ENCODE data around the gene TTLL8. TPM values are rescaled to one million over a fixed set of nuclear protein-coding genes. Genes with fewer than 3 reads are reported as not detected.

The TTLL8 gene
- total and polyA plus RNA-seq, 2 donors (not counting 1 experiment from before 2014, with no cell fraction given) = not detected

DNA sequence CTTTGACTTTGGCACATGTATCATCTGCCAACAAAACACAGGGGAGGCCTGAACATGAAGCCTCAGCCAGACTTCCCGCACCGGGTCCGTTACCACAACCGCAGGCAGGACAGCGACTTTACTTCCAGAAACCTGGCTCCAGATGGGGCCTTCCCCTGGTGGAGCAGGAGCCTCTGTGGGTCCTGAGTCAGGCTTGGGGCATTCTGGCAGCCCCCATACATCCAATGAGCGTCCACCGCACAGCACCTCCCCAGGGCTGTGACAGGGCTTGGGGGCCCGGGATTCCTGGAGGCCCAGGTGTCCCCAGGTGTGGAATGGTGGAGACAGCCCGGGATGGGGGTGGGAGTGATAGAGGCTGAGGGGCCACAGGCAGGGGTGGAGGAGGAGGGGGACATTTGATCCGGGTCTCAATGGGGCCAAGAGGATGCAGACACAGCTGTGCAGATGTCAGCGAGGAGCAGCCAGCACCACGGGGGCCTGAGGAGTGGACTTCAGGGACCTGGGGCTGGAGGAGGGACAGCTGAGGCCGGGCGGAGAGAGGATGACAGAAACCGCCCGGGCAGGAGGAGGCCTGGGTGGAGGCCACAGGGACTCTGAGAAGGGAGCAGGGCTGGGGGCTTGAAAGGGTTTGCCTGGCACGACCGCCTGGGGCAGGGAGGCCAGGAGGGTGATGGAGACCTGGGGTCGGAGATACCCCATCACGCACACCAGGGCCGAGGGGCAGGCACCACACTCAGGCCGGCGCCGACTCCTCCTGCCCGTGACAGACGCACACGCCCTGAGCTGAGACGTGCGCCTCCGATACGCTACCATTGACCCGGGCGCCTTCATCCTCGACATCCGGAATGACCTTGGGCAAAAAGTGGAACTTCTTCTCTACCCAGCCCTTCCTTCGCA, 8.6 kb downstream of the TTLL8 start:
- no peaks in the 10 kb centered on the region for H3K79me2 ChIP-seq (ENCODE audit: control insufficient read depth, insufficient read depth, low read length)
- H3K27me3 ChIP-seq (ENCODE audit: control insufficient read depth, insufficient read depth, low read length) = no peaks in the 10 kb centered on the region
- H2AFZ ChIP-seq (ENCODE audit: low read length) = no peak overlapping the region
- no peak overlapping the region for H3K27ac ChIP-seq (ENCODE audit: insufficient read depth, low read length)
- TF ChIP-seq EZH2 (IDR thresholded peaks at IDR 0.05; ENCODE audit: low read length, missing control alignments) (no peak), CTCF (conservative IDR thresholded peaks at IDR 0.05 in 1 of 2, IDR thresholded peaks at IDR 0.05 in 1 of 2; ENCODE audit: low read depth in 1 of 2, low read length in 2 of 2) (no peak)
- no peaks in the 10 kb centered on the region for H3K9me3 ChIP-seq (ENCODE audit: control insufficient read depth, insufficient read depth, low read depth, low read length)
- H4K20me1 ChIP-seq (ENCODE audit: control insufficient read depth, extremely low read depth, insufficient read depth, low read length) = no peaks in the 10 kb centered on the region
- no peak for DNase-seq (ENCODE audit: low read depth in 2 of 2)
- no peak overlapping the region for H3K9ac ChIP-seq (ENCODE audit: insufficient read depth, low read length)
- H3K4me2 ChIP-seq (ENCODE audit: extremely low read depth, insufficient read depth, low read length) = no peak overlapping the region
- no peaks in the 10 kb centered on the region for H3K36me3 ChIP-seq (ENCODE audit: control insufficient read depth, insufficient read depth, low read length)
- H3K4me3 ChIP-seq (replicated peaks in 1 of 4; ENCODE audit: control extremely low read depth in 1 of 4, insufficient read depth in 1 of 4, low read depth in 3 of 4, low read length in 4 of 4) = no peak overlapping the region
- no peaks in the 10 kb centered on the region for H3K4me1 ChIP-seq (ENCODE audit: control insufficient read depth, extremely low read depth, insufficient read depth, low read length)

- H3K36me3 ChIP-seq (ENCODE audit: control insufficient read depth, insufficient read depth, low read length) = no peaks in the 10 kb centered on the region
- H3K9ac ChIP-seq (ENCODE audit: insufficient read depth, low read length) = no peak overlapping the region
- no peaks in the 10 kb centered on the region for H3K27me3 ChIP-seq (ENCODE audit: control insufficient read depth, insufficient read depth, low read length)
- H2AFZ ChIP-seq (ENCODE audit: low read length) = no peak overlapping the region
- no peak overlapping the region for H3K4me3 ChIP-seq (replicated peaks in 1 of 4; ENCODE audit: control extremely low read depth in 1 of 4, insufficient read depth in 1 of 4, low read depth in 3 of 4, low read length in 4 of 4)
- no peak for DNase-seq (ENCODE audit: low read depth in 2 of 2)
- no peaks in the 10 kb centered on the region for H3K9me3 ChIP-seq (ENCODE audit: control insufficient read depth, insufficient read depth, low read depth, low read length)
- no peaks in the 10 kb centered on the region for H4K20me1 ChIP-seq (ENCODE audit: control insufficient read depth, extremely low read depth, insufficient read depth, low read length)
- no peaks in the 10 kb centered on the region for H3K79me2 ChIP-seq (ENCODE audit: control insufficient read depth, insufficient read depth, low read length)
- no peak overlapping the region for H3K27ac ChIP-seq (ENCODE audit: insufficient read depth, low read length)
- no peak overlapping the region for H3K4me2 ChIP-seq (ENCODE audit: extremely low read depth, insufficient read depth, low read length)
- TF ChIP-seq CTCF (conservative IDR thresholded peaks at IDR 0.05 in 1 of 2, IDR thresholded peaks at IDR 0.05 in 1 of 2; ENCODE audit: low read depth in 1 of 2, low read length in 2 of 2) = no peak
- no peak for TF ChIP-seq EZH2 (IDR thresholded peaks at IDR 0.05; ENCODE audit: low read length, missing control alignments)
- H3K4me1 ChIP-seq (ENCODE audit: control insufficient read depth, extremely low read depth, insufficient read depth, low read length) = no peaks in the 10 kb centered on the region
Measured at GRCh38 chr22:50048836-50049235, 9.3 kb downstream of the TTLL8 start.

GRCh38 chr22:50048061-50048765, 9.9 kb downstream of the TTLL8 start:
- Histone ChIP-seq H3K4me1 (ENCODE audit: control insufficient read depth, extremely low read depth, insufficient read depth, low read length) (no peaks in the 10 kb centered on the region), H3K27ac (ENCODE audit: insufficient read depth, low read length) (no peak overlapping the region), H3K9me3 (ENCODE audit: control insufficient read depth, insufficient read depth, low read depth, low read length) (no peaks in the 10 kb centered on the region), H3K4me3 (replicated peaks in 1 of 4; ENCODE audit: control extremely low read depth in 1 of 4, insufficient read depth in 1 of 4, low read depth in 3 of 4, low read length in 4 of 4) (no peak overlapping the region), H4K20me1 (ENCODE audit: control insufficient read depth, extremely low read depth, insufficient read depth, low read length) (no peaks in the 10 kb centered on the region), H3K4me2 (ENCODE audit: extremely low read depth, insufficient read depth, low read length) (no peak overlapping the region), H3K27me3 (ENCODE audit: control insufficient read depth, insufficient read depth, low read length) (no peaks in the 10 kb centered on the region), H3K79me2 (ENCODE audit: control insufficient read depth, insufficient read depth, low read length) (no peaks in the 10 kb centered on the region), H3K36me3 (ENCODE audit: control insufficient read depth, insufficient read depth, low read length) (no peaks in the 10 kb centered on the region), H2AFZ (ENCODE audit: low read length) (no peak overlapping the region), H3K9ac (ENCODE audit: insufficient read depth, low read length) (no peak overlapping the region)
- no peak for TF ChIP-seq EZH2 (IDR thresholded peaks at IDR 0.05; ENCODE audit: low read length, missing control alignments)
- TF ChIP-seq CTCF (conservative IDR thresholded peaks at IDR 0.05 in 1 of 2, IDR thresholded peaks at IDR 0.05 in 1 of 2; ENCODE audit: low read depth in 1 of 2, low read length in 2 of 2) = no peak
- DNase-seq (ENCODE audit: low read depth in 2 of 2) = no peak

Data from fibroblast of lung (primary cell).